Naive thymus-derived CD8-positive, alpha-beta T cell (primary cell): ENCODE measurements around the gene CRHR1. TPM values are rescaled to one million over a fixed set of nuclear protein-coding genes. Genes with fewer than 3 reads are reported as not detected.

Experiments
- ATAC-seq, 2 donors: fragments of 150-1000 bp; cut with Tn5 transposase in 1 of 2; sonication (Bioruptor Pico), chemical (Tn5 transposase) in 1 of 2; 1 replicate in 1 of 2; 2 replicates in 1 of 2; pipeline ENCODE4 v1.10.0; 2021; ENCODE audit warnings: mild to moderate bottlenecking in 2 of 2, moderate library complexity in 2 of 2
- POLR2A ChIA-PET: fragments of 350-600 bp; sonication (Branson Sonifier 250); formaldehyde crosslinking; loops from one replicate; lab custom pipeline; 2021; ENCODE audit warnings: antibody characterized with exemption; lab: Charles Lee
- DNase-seq, 10 donors: peaks; one replicate each; pipeline versions ENCODE4 v3.0.0 to v3.0.0-alpha.2; 2020 to 2022
- H3K27ac Mint-ChIP-seq, 10 donors: one replicate each; pipeline ENCODE4 v1.8.0; 2020 to 2022; ENCODE audit warnings: mild to moderate bottlenecking in 10 of 10, mixed read lengths in 10 of 10, moderate library complexity in 4 of 10, inconsistent platforms in 1 of 10
- H3K27me3 Mint-ChIP-seq, 5 donors: one replicate each; pipeline ENCODE4 v1.8.0; 2021 to 2022; ENCODE audit warnings: mixed read lengths in 5 of 5
- H3K36me3 Mint-ChIP-seq, 3 donors: one replicate each; pipeline ENCODE4 v1.8.0; 2020 to 2022; ENCODE audit warnings: mixed read lengths in 3 of 3, mild to moderate bottlenecking in 2 of 3, inconsistent platforms in 1 of 3
- H3K4me1 Mint-ChIP-seq, 4 donors: one replicate each; pipeline ENCODE4 v1.8.0; 2021 to 2022; ENCODE audit warnings: mixed read lengths in 4 of 4
- H3K4me3 Mint-ChIP-seq, 10 donors: one replicate each; pipeline ENCODE4 v1.8.0; 2020 to 2022; ENCODE audit warnings: mild to moderate bottlenecking in 10 of 10, mixed read lengths in 10 of 10, moderate library complexity in 6 of 10, inconsistent platforms in 1 of 10
- H3K9me3 Mint-ChIP-seq, 9 donors: one replicate each; pipeline ENCODE4 v1.8.0; 2020 to 2022; ENCODE audit warnings: mixed read lengths in 9 of 9, mild to moderate bottlenecking in 3 of 9, inconsistent platforms in 1 of 9, moderate library complexity in 1 of 9
- polyA plus RNA-seq, 3 donors: library from polyadenylated mRNA; unstranded; fragments of 300-500 nt; fragmentation: Illumina TruSeq; gene quantifications; one replicate each; pipeline ENCODE4 v1.2.3, GENCODE V29; 2021
- total RNA-seq, 8 experiments: library from RNA in 2 of 8; stranded (reverse) in 2 of 8; gene quantifications; one replicate each; pipeline ENCODE4 v1.2.3 and lab custom pipeline; 2021 to 2026

CRHR1 gene
- total and polyA plus RNA-seq, 5 experiments from 2014 or later: not detected

DNA sequence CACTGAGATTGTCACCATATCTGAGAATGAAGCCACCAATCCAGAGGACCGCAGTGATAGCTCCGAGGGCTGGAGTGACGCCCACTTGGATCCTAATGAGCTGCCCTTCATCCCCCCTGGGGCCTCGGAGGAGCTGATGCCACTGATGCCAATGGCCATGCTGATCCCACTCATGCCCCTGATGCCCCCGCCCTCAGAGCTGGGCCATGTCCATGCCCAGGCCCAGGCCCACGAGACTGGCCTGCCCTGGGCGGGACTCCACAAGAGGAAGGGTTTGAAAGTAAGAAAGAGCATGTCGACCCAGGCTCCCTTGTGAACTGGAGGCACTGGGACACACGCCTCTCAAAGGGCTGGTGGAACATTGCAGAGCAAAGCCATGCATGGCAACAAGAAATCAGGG is 62.5 kb downstream of the CRHR1 start:
- POLR2A ChIA-PET: no interaction called here
- ATAC-seq: no peak

DNA sequence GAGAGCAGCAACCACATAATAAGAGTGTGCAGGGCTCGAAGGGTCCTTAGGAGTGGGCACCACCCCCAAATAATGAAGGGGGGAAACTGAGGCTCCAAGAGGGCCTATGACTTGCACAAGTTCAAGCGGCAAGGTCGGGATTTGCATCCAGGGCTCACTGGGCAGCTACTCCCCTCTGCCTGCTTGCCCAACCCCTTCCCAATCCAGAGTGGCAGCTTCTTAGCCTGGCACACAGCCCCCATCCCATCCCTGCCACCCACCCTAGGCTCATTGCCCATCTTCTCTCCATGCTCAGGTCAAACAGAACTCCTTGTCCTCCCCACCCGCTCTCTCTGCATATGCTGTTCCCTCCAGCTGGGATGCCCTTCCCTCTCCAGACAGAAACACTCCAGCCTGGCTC is 63.0 kb downstream of the CRHR1 start:
- Mint-ChIP-seq H3K27ac (no peak overlapping the region), H3K4me3 (no peak overlapping the region), H3K4me1 (no peaks in the 10 kb centered on the region), H3K36me3 (no peaks in the 10 kb centered on the region), H3K27me3 (peaks cover 0 to 14% (median 2%) of the 10 kb centered on the region in 5 donors), H3K9me3 (no peaks in the 10 kb centered on the region)
- POLR2A ChIA-PET: no interaction called here
- ATAC-seq: no peak
- DNase-seq: peak in 1 of 10 donors; percentile 35

More for the DNA sequence above, 62.5 kb downstream of the CRHR1 start:
- no peak overlapping the region for H3K27ac Mint-ChIP-seq
- H3K4me3 Mint-ChIP-seq: no peak overlapping the region
- no peak for DNase-seq
- no peaks in the 10 kb centered on the region for H3K9me3 Mint-ChIP-seq
- H3K27me3 Mint-ChIP-seq: peaks cover 0 to 11% (median 2%) of the 10 kb centered on the region in 5 donors
- H3K36me3 Mint-ChIP-seq: no peaks in the 10 kb centered on the region
- H3K4me1 Mint-ChIP-seq: no peaks in the 10 kb centered on the region

DNA sequence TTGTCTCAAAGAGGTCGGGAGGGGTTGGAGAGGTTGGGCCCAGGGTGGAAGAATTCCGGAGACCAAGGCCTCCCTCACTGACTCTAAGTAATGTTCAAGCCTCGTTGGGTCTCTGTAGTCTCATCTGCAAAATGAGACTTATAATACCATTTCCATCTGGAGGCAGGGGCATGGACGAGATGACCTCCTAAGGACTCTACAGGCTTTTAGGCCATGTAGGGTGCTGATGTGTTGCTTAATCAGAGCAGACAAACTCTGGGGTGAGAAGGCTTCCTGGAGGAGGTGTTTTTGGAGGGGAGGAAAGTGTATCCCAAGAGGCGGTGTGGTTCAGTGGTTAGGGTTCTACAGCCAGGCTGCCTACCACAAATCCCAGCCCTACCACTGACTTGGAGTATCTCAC is 63.6 kb downstream of the CRHR1 start:
- ATAC-seq: no peak
- POLR2A ChIA-PET: no interaction called here
- Mint-ChIP-seq H3K9me3 (no peaks in the 10 kb centered on the region), H3K4me3 (peak overlapping the region in 1 of 10 donors; percentile 48), H3K27me3 (peaks cover 0 to 20% (median 4%) of the 10 kb centered on the region in 5 donors), H3K27ac (no peak overlapping the region), H3K4me1 (peaks cover 0 to 4% (median 1%) of the 10 kb centered on the region in 4 donors), H3K36me3 (no peaks in the 10 kb centered on the region)
- DNase-seq: peak in 1 of 10 donors; percentile 9

DNA sequence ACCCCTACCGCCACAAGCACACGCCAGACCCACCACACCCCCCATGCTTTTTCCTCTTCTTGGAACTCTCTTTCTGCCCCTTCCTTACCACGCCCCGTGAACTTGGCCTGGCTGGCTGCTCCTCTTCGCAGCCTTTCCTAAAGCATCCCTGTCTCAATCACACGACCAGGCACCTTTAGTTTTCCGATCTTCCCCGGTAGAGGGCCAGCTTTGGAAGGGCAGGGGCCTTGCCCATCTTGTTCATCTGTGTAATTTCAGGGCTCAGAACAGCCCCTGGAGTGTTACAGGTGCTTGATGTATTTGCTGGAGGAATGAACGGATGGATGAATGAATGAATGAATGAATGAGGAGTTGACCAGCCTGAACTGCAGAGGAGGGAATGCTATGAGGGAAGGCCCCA is 64.3 kb downstream of the CRHR1 start:
- ATAC-seq (no peak), DNase-seq (peak in 1 of 10 donors; percentile 15)
- Mint-ChIP-seq H3K27me3 (peaks cover 0 to 23% (median 5%) of the 10 kb centered on the region in 5 donors), H3K27ac (peak overlapping the region in 2 of 10 donors; percentile 33 to 60), H3K4me3 (no peak overlapping the region), H3K36me3 (no peaks in the 10 kb centered on the region), H3K4me1 (peaks cover 0 to 4% (median 1%) of the 10 kb centered on the region in 4 donors), H3K9me3 (no peaks in the 10 kb centered on the region)
- POLR2A ChIA-PET: no interaction called here

DNA sequence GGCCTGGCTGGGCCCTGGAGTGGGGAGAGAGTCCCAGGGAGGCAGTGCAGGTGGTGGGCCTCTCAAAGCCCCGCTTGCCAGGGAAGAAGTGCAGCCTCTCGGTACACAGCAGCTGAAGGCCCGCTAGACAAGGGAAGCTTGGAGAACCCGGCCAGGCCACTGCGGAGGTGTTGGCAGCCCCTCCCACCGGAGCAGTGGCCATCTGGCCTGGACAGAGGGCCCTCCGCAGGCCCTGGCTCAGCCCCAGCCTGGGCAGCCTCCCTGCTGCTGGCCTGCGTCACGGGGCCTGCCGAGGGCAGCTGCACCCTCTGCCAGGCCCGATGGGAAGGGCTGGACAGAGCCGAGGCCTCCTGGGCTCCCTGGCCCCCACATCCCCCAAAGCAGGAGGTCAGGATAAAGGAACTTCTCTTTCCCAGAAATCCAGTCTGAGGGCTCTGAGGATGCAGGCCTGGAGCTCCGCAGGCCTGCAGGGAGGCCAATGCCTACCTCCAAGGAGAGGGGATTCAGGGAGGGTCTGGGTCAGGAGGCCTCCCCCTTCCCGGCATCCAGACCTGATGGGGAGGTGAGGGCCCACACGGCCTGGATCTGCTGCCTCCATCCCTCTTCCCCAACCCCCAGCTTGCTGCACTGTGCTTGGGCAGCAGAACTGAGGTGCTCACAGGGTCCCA is 64.9 kb downstream of the CRHR1 start:
- peaks cover 0 to 4% (median 1%) of the 10 kb centered on the region in 4 donors for H3K4me1 Mint-ChIP-seq
- ATAC-seq: no peak
- no peak overlapping the region for H3K4me3 Mint-ChIP-seq
- peak in 1 of 10 donors; percentile 19 for DNase-seq
- no peaks in the 10 kb centered on the region for H3K36me3 Mint-ChIP-seq
- POLR2A ChIA-PET: no interaction called here
- peaks cover 4 to 29% (median 5%) of the 10 kb centered on the region in 5 donors for H3K27me3 Mint-ChIP-seq
- H3K27ac Mint-ChIP-seq: no peak overlapping the region
- H3K9me3 Mint-ChIP-seq: no peaks in the 10 kb centered on the region

DNA sequence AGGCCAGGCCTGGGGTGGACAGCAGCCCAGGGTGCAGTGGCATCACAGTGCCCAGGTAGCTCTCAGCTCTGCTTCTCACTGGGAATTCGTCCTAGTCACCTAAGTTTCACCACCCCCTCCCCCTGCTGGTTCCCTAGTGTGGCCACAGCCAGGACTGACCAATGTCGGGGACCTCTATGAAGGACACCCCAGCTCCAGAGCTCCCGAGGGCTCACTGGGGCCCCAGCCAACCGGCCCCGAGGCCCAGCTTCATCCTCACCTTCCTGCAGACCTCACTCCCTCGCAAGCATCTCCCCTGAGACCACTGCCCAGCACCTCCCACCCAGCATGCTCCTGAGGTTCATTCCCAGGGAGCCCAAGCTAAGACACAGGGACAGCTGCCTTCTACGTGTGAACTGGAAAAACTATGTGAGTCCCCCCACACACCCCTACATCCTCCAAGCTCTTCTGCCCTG is 65.4 kb downstream of the CRHR1 start:
- Mint-ChIP-seq H3K36me3 (no peaks in the 10 kb centered on the region), H3K27me3 (peaks cover 6 to 35% (median 9%) of the 10 kb centered on the region in 5 donors), H3K4me1 (peaks cover 0 to 4% (median 1%) of the 10 kb centered on the region in 4 donors), H3K27ac (no peak overlapping the region), H3K4me3 (no peak overlapping the region), H3K9me3 (peaks cover 0 to 3% (median 0%) of the 10 kb centered on the region in 9 donors)
- POLR2A ChIA-PET: no interaction called here
- DNase-seq (peak in 1 of 10 donors; percentile 27), ATAC-seq (no peak)

DNA sequence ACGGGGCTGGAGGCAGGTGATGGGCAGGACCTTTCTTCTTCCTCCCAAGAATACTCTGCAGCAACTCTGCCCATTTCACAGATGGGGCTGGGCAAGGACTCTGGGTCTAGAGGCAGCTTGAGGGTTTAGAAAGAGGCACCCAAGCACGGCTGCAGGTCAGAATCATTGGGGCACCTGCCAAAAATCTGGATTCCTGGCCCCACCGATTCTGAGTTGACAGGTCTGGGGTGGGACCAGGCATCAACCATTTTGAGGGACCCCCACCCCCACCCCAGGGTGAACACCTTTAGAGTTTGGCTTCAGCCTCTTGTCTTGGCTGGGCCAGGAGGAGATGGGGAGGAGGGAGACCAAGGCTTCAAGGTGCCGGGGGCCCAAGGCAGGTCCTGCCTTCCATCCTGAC is 65.9 kb downstream of the CRHR1 start:
- peaks cover 6 to 38% (median 9%) of the 10 kb centered on the region in 5 donors for H3K27me3 Mint-ChIP-seq
- peaks cover 0 to 4% (median 1%) of the 10 kb centered on the region in 4 donors for H3K4me1 Mint-ChIP-seq
- H3K36me3 Mint-ChIP-seq: no peaks in the 10 kb centered on the region
- POLR2A ChIA-PET: no interaction called here
- peak in 1 of 10 donors; percentile 30 for DNase-seq
- H3K9me3 Mint-ChIP-seq: peaks cover 0 to 6% (median 0%) of the 10 kb centered on the region in 9 donors
- no peak overlapping the region for H3K27ac Mint-ChIP-seq
- H3K4me3 Mint-ChIP-seq: no peak overlapping the region
- no peak for ATAC-seq

DNA sequence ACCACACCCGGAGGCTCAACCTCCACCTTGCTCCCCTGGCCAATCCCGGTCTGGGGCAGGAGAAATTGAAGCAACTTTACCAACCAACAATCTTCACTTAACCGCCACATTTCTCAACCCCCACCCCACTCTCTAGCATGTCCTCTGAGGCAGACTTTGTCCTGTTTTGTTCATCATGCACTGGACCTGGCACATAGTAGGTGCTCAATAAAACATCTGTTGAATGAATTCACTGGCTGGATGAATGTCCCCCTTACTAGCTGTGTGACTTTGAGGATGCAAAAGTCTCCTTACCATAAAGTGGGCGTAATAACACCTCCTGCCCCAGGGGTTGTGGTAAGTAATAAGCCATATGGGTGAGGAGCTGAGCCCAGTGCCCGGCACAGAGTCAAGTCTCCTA is 66.3 kb downstream of the CRHR1 start:
- H3K4me3 Mint-ChIP-seq: no peak overlapping the region
- peaks cover 0 to 6% (median 0%) of the 10 kb centered on the region in 9 donors for H3K9me3 Mint-ChIP-seq
- no peak overlapping the region for H3K27ac Mint-ChIP-seq
- ATAC-seq: no peak
- no peak for DNase-seq
- peaks cover 0 to 4% (median 1%) of the 10 kb centered on the region in 4 donors for H3K4me1 Mint-ChIP-seq
- H3K27me3 Mint-ChIP-seq: peaks cover 6 to 41% (median 9%) of the 10 kb centered on the region in 5 donors
- POLR2A ChIA-PET: no interaction called here
- no peaks in the 10 kb centered on the region for H3K36me3 Mint-ChIP-seq

DNA sequence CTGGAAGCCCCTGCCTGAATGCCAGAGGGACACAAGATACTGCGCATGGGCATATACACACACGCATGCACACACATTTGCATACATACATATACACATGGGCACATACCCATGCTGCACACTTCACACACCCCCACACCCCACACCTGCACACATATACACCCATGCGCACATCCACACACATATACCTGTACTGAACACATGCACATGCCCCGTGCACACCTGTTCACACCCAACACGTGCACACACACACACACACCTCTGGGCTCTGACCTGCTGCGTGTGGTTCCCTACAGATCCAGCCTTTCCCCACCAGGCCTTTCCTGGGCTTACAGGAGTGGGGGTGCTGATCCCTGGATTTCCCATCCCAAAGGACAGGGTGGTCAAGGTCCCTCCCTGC is 66.9 kb downstream of the CRHR1 start:
- Mint-ChIP-seq H3K36me3 (no peaks in the 10 kb centered on the region), H3K27ac (no peak overlapping the region), H3K4me3 (no peak overlapping the region), H3K27me3 (peaks cover 6 to 44% (median 11%) of the 10 kb centered on the region in 5 donors), H3K9me3 (peaks cover 0 to 6% (median 0%) of the 10 kb centered on the region in 9 donors), H3K4me1 (peaks cover 0 to 4% (median 1%) of the 10 kb centered on the region in 4 donors)
- no peak for ATAC-seq
- POLR2A ChIA-PET: no interaction called here
- DNase-seq: no peak

DNA sequence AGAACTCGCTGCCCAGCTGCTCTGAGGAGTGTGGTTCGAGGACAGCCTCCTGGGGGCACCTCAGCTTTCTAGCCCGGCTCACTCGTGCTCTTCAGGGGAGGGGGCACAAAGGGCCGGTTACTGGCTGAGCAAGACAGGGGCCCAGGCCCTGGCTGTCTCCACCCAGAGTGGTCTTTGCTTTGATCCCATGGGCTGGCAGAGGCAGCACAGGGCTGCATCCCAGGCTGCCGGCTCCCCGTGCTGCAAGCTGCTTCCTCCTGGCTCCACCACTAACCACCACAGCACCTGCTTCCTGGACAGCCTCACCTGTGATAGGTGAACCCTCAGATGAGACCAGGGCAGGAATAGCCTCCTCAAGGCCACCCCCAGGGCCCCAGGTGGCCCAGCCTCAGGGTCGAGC is 67.3 kb downstream of the CRHR1 start:
- Mint-ChIP-seq H3K27ac (no peak overlapping the region), H3K9me3 (peaks cover 0 to 6% (median 0%) of the 10 kb centered on the region in 9 donors), H3K4me3 (no peak overlapping the region), H3K27me3 (peaks cover 6 to 47% (median 13%) of the 10 kb centered on the region in 5 donors), H3K36me3 (no peaks in the 10 kb centered on the region), H3K4me1 (peaks cover 0 to 4% (median 1%) of the 10 kb centered on the region in 4 donors)
- POLR2A ChIA-PET: no interaction called here
- ATAC-seq (no peak), DNase-seq (peak in 1 of 10 donors; percentile 28)

DNA sequence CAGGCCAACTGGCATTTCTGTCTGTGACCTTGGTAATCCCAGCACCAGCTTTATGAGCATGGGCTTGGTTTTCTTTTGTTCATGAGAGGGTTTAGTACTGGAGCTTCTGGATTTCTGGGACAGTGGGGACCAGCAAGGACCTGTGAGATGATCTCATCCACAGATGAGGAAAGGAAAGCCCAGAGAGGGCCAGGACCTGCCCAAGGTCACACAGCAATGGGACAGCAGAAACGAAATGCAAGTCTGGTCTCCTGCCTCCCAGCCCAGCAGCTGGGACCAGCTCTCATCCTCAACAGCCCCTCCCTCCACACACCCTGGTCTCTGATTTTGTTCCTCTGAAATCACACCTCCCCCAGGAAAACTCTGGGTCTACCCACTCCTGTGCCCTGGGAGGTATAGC is 67.8 kb downstream of the CRHR1 start:
- ATAC-seq (no peak), DNase-seq (no peak)
- Mint-ChIP-seq H3K4me1 (peaks cover 0 to 4% (median 1%) of the 10 kb centered on the region in 4 donors), H3K9me3 (peaks cover 0 to 6% (median 0%) of the 10 kb centered on the region in 9 donors), H3K27me3 (peaks cover 6 to 48% (median 13%) of the 10 kb centered on the region in 5 donors), H3K27ac (no peak overlapping the region), H3K36me3 (no peaks in the 10 kb centered on the region), H3K4me3 (no peak overlapping the region)
- POLR2A ChIA-PET: interaction anchor here (0.7 kb wide), 1 partner anchor 12 kb away, joined by 3 read pairs; no protein-coding TSS in a partner anchor

DNA sequence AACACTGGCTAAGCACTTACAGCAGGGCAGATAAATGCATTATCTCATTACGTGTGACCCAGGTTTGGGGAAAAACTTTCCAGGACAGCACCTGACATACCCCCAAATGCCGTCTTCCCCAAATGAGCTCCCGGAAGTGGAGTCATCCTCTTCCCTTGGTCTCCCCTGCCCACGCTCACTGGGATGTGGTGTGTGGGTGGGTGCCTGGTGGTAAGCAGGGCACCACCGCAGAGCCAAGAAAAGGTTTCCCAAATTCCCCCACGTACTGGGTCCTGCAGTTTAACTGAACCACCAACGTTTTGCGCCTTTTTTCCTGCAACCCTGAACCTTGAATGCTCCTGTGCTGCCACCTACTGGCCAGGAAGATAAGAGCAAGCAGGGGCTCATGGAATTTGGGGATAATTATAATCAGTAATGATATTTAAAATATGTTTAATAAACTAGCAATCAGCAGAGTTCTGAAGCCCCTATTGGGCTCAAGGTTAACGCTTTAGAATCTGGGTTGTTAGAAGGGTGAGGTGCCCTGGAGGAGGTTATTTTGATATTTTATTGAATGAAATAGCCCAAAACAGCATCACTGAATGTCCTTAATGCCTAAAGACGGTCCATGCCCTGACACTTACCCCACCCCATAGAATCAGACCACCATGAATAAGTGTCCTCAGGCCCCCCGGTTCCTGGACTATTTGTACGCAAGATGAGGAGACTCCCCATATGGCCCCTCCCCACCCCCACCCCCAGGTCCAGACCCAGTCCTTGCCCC is 68.6 kb downstream of the CRHR1 start:
- POLR2A ChIA-PET: interaction anchor here (0.7 kb wide), 1 partner anchor 13 kb away, joined by 3 read pairs; no protein-coding TSS in a partner anchor
- no peak overlapping the region for H3K4me3 Mint-ChIP-seq

More for the DNA sequence above, 68.6 kb downstream of the CRHR1 start:
- Mint-ChIP-seq H3K36me3 (peaks cover 0 to 3% (median 0%) of the 10 kb centered on the region in 3 donors), H3K27ac (peak overlapping the region in 1 of 10 donors; percentile 7), H3K27me3 (peaks cover 5 to 49% (median 18%) of the 10 kb centered on the region in 5 donors), H3K9me3 (peaks cover 0 to 6% (median 0%) of the 10 kb centered on the region in 9 donors), H3K4me1 (peaks cover 0 to 4% (median 1%) of the 10 kb centered on the region in 4 donors)
- DNase-seq (peak; percentile 21 to 68 (median 47)), ATAC-seq (peak in 1 of 2 donors; percentile 54)
